ENCODE results near the gene CD99L2. TPM values are rescaled to one million over a fixed set of nuclear protein-coding genes. Genes with fewer than 3 reads are reported as not detected.
"Not testable (repeated sequence)": the region's sequence is repeated elsewhere in the genome, so short reads cannot be mapped to it uniquely, and the experiment has no call there.

The CD99L2 gene
- total RNA-seq, 1 donor from 2014 or later: 12.5 TPM

DNA sequence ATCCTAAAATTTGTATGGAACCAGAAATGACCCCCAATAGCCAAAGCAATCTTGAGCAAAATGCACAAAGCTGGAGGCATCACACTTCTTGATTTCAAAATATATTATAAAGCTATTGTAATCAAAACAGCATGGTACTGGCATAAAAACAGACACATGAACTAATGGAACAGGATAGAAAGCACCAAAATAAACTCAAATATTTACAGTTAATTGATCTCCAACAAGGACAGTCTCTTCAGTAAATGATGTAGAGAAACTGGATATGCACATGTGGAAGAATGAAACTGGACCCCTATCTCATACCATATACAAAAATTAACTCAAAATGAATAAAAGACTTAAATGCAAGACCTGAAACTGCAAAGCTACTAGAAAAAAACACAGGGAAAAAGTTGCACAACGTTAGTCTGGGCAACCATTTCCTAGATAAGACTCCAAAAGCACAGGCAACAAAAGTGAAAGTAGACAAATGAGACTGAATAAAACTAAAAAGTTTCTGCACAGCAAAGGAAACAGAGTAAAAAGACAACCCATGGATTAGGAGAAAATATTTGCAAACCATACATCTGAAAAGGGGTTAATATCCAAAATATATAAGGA is 64.9 kb downstream of the CD99L2 start:
- no peak overlapping the region for H3K4me3 Mint-ChIP-seq
- intact Hi-C loops (cut with micrococcal nuclease): no loop called here
- CTCF ChIA-PET: no interaction called here
- H3K4me1 Mint-ChIP-seq: no peaks in the 10 kb centered on the region
- no peak overlapping the region for H3K27ac Mint-ChIP-seq
- H3K36me3 Mint-ChIP-seq (ENCODE audit: low read depth): peaks cover 9% of the 10 kb centered on the region
- no peaks in the 10 kb centered on the region for H3K9me3 Mint-ChIP-seq
- no peak for DNase-seq
- TF ChIP-seq, protein P1, sequence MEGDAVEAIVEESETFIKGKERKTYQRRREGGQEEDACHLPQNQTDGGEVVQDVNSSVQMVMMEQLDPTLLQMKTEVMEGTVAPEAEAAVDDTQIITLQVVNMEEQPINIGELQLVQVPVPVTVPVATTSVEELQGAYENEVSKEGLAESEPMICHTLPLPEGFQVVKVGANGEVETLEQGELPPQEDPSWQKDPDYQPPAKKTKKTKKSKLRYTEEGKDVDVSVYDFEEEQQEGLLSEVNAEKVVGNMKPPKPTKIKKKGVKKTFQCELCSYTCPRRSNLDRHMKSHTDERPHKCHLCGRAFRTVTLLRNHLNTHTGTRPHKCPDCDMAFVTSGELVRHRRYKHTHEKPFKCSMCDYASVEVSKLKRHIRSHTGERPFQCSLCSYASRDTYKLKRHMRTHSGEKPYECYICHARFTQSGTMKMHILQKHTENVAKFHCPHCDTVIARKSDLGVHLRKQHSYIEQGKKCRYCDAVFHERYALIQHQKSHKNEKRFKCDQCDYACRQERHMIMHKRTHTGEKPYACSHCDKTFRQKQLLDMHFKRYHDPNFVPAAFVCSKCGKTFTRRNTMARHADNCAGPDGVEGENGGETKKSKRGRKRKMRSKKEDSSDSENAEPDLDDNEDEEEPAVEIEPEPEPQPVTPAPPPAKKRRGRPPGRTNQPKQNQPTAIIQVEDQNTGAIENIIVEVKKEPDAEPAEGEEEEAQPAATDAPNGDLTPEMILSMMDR (IDR thresholded peaks at IDR 0.05): no peak
- no peak for ATAC-seq (ENCODE audit: low read depth)
- POLR2A ChIA-PET: no interaction called here
- H3K27me3 Mint-ChIP-seq: no peaks in the 10 kb centered on the region

DNA sequence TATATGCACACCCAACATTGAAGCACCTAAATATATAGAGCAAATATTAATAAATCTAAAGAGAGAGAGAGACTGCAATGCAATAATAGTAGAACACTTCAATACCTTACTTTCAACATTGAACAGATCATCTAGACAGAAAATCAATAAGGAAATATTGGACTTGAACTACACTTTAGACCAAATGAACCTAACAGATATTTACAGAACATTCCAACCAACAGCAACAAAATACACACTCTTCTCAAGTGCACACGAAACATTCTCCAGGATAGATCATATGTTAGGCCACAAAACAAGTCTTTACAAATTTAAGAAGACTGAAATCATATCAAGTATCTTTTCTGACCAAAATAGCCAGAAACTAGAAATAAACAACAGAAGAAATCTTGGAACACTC is 66.6 kb downstream of the CD99L2 start:
- POLR2A ChIA-PET: no interaction called here
- Mint-ChIP-seq H3K4me1 (no peaks in the 10 kb centered on the region), H3K9me3 (peaks cover under 1% of the 10 kb centered on the region)

DNA sequence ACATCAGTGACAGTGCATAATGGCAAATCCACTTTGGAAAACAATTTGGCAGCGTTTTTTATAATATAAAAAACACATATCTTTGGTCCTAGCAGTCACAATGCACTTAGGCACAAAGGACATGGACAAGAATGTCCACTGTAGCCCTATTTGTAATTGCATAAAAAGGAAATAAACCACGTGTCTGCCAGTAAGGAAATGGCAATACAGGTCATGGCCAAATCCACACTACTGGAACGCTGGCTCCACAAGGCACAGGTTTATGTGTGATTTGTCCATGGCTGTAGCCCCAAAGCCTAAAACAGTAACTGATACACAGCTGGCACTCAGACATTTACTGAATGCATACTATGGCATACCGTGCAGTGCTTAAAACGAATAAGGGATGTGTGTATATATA is 69.7 kb downstream of the CD99L2 start:
- H3K4me1 Mint-ChIP-seq: no peaks in the 10 kb centered on the region
- TF ChIP-seq, protein P1 (IDR thresholded peaks at IDR 0.05): no peak
- ChIA-PET CTCF (no interaction called here), POLR2A (no interaction called here)
- H3K27ac Mint-ChIP-seq: no peak overlapping the region
- H3K4me3 Mint-ChIP-seq: no peak overlapping the region
- peaks cover 26% of the 10 kb centered on the region for H3K36me3 Mint-ChIP-seq (ENCODE audit: low read depth)
- intact Hi-C loops (cut with micrococcal nuclease): no loop called here
- no peaks in the 10 kb centered on the region for H3K27me3 Mint-ChIP-seq
- peaks cover 5% of the 10 kb centered on the region for H3K9me3 Mint-ChIP-seq
- no peak for ATAC-seq (ENCODE audit: low read depth)
- DNase-seq: no peak

More for the DNA sequence above, 66.6 kb downstream of the CD99L2 start:
- DNase-seq (no peak), ATAC-seq (ENCODE audit: low read depth) (no peak)
- peaks cover 21% of the 10 kb centered on the region for H3K36me3 Mint-ChIP-seq (ENCODE audit: low read depth)
- TF ChIP-seq, protein P1 (IDR thresholded peaks at IDR 0.05): no peak
- H3K4me3 Mint-ChIP-seq: no peak overlapping the region
- CTCF ChIA-PET: no interaction called here
- H3K27me3 Mint-ChIP-seq: no peaks in the 10 kb centered on the region
- intact Hi-C loops (cut with micrococcal nuclease): no loop called here
- H3K27ac Mint-ChIP-seq: no peak overlapping the region

DNA sequence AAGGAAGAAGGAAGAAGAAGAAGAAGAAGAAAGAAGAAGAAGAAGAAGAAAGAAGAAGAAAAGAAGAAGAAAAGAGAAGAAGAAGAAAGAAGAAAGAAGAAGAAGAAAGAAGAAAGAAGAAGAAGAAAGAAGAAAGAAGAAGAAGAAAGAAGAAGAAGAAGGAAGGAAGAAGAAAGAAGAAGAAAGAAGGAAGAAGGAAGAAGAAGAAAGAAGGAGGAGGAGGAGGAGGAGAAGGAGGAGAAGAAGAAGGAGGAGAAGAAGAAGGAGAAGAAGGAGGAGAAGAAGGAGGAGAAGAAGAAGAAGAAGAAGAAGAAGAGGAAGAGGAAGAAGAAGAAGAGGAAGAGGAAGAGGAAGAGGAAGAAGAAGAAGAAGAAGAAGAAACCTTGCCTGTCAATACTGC is 74.1 kb downstream of the CD99L2 start:
- intact Hi-C loops (cut with micrococcal nuclease); CTCF ChIA-PET; ATAC-seq (ENCODE audit: low read depth); H3K4me3 Mint-ChIP-seq; H3K27me3 Mint-ChIP-seq; POLR2A ChIA-PET; DNase-seq; H3K27ac Mint-ChIP-seq; H3K9me3 Mint-ChIP-seq; H3K4me1 Mint-ChIP-seq: not testable (repeated sequence)
- peaks cover 31% of the 10 kb centered on the region for H3K36me3 Mint-ChIP-seq (ENCODE audit: low read depth)

DNA sequence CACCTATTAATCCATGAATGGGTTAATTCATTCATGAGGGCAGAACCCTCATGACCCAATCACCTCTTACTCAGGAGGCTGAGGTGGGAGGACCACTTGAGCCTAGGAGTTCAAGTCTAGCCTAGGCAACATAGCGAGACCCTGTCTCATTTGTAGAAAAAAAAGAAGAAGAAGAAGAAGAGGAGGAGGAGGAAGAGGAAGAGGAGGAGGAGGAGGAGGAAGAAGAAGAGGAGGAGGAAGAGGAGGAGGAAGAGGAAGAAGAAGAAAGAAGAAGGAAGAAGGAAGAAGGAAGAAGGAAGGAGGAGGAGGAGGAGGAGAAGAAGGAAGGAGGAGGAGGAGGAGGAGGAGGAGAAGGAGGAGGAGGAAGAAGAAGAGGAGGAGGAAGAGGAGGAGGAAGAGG is 74.6 kb downstream of the CD99L2 start:
- H3K27me3 Mint-ChIP-seq; H3K27ac Mint-ChIP-seq; H3K9me3 Mint-ChIP-seq; DNase-seq; intact Hi-C loops (cut with micrococcal nuclease); CTCF ChIA-PET; POLR2A ChIA-PET; H3K4me1 Mint-ChIP-seq; H3K4me3 Mint-ChIP-seq; ATAC-seq (ENCODE audit: low read depth): not testable (repeated sequence)
- H3K36me3 Mint-ChIP-seq (ENCODE audit: low read depth): peaks cover 28% of the 10 kb centered on the region

DNA sequence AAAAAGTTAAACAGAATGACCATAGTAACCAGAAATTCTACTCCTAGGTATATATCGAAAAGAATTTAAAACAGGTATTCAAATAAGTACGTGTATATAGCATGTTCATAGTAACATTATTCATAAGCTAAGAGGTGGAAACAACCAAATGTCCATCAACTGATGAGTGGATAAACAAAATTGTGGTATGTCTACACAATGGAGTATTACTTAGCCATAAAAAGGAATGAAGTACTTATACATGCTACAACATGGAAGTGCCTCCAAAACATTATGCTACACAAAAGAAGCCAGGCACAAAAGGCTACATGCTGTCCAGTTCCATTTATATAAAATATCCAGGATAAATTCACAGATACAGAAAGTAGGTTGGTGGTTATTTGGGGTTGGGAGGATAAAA is 76.5 kb downstream of the CD99L2 start:
- Mint-ChIP-seq H3K27ac (no peak overlapping the region), H3K4me1 (no peaks in the 10 kb centered on the region), H3K4me3 (no peak overlapping the region), H3K36me3 (ENCODE audit: low read depth) (peaks cover 20% of the 10 kb centered on the region), H3K27me3 (no peaks in the 10 kb centered on the region), H3K9me3 (peaks cover 8% of the 10 kb centered on the region)
- DNase-seq (no peak), ATAC-seq (ENCODE audit: low read depth) (no peak)
- TF ChIP-seq, protein P1 (IDR thresholded peaks at IDR 0.05): no peak
- intact Hi-C loops (cut with micrococcal nuclease): no loop called here
- ChIA-PET POLR2A (no interaction called here), CTCF (no interaction called here)

Measured in activated B cell treated with CpG ODN at 0.5 μM for 24 hours (primary cell).